ENCODE results near the gene GRB7. TPM values are rescaled to one million over a fixed set of nuclear protein-coding genes. Genes with fewer than 3 reads are reported as not detected.
A peak's percentile ranks its signal among the peaks of the same experiment; 100 is the strongest.

GRB7 gene
- total RNA-seq: 25.0 TPM
- long read RNA-seq, transcript GRB7-204 (15 exons, 2,093 nt): minor isoform, 6 of 46 reads
- long read RNA-seq, transcript GRB7-201 (15 exons, 2,243 nt): major isoform, 9 of 46 reads
- long read RNA-seq, partial matches to known transcripts: 11 of 46 reads
- long read RNA-seq, other reads (novel, unspliced or antisense): 19 of 46 reads

GRCh38 chr17:39737760-39738567 is at the start of gene GRB7:
GRB7 (plus strand) TSS chr17:39737938; CDS start chr17:39742302, 4,364 bp downstream.
- Histone ChIP-seq H3K36me3 (peaks cover 4% of the 10 kb centered on the region), H3K4me3 (peak within 1 kb of the TSS; percentile 53)

DNA sequence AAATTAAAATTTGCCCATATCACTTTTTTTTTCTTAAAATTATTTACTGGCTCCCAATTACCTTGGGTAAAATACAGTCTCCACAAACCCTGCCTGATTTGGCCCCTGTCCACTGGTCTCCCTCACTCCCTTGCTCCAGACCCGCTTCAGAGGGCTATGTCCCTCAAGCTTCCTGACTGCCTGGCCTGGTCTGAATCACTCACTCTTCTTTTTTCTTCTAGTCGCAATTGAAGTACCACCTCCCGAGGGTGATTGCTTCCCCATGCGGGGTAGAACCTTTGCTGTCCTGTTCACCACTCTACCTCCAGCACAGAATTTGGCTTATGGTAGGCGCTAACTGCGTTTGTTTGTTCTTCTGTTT is 49.3 kb upstream of the GRB7 start:
- Histone ChIP-seq H3K27ac (peak overlapping the region; percentile 91), H3K27me3 (no peaks in the 10 kb centered on the region), H3K36me3 (peaks cover 9% of the 10 kb centered on the region), H3K4me3 (peak overlapping the region; percentile 79), H3K9me3 (no peaks in the 10 kb centered on the region), H3K4me1 (peaks cover 16% of the 10 kb centered on the region)
- intact Hi-C loops (cut with DNase I): no loop called here
- ATAC-seq: no peak
- DNase-seq: no peak
- TF ChIP-seq, protein P1, sequence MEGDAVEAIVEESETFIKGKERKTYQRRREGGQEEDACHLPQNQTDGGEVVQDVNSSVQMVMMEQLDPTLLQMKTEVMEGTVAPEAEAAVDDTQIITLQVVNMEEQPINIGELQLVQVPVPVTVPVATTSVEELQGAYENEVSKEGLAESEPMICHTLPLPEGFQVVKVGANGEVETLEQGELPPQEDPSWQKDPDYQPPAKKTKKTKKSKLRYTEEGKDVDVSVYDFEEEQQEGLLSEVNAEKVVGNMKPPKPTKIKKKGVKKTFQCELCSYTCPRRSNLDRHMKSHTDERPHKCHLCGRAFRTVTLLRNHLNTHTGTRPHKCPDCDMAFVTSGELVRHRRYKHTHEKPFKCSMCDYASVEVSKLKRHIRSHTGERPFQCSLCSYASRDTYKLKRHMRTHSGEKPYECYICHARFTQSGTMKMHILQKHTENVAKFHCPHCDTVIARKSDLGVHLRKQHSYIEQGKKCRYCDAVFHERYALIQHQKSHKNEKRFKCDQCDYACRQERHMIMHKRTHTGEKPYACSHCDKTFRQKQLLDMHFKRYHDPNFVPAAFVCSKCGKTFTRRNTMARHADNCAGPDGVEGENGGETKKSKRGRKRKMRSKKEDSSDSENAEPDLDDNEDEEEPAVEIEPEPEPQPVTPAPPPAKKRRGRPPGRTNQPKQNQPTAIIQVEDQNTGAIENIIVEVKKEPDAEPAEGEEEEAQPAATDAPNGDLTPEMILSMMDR (IDR thresholded peaks at IDR 0.05): no peak

More at GRCh38 chr17:39737760-39738567, at the start of gene GRB7:
- Histone ChIP-seq H3K27ac (peak within 1 kb of the TSS; percentile 74), H3K9me3 (no peaks in the 10 kb centered on the region), H3K27me3 (peaks cover 32% of the 10 kb centered on the region), H3K4me1 (peaks cover 14% of the 10 kb centered on the region)
- peak; percentile 75 for ATAC-seq
- intact Hi-C loops (cut with DNase I): no loop called here
- TF ChIP-seq, protein P1 (IDR thresholded peaks at IDR 0.05): no peak
- DNase-seq: peak; percentile 91

DNA sequence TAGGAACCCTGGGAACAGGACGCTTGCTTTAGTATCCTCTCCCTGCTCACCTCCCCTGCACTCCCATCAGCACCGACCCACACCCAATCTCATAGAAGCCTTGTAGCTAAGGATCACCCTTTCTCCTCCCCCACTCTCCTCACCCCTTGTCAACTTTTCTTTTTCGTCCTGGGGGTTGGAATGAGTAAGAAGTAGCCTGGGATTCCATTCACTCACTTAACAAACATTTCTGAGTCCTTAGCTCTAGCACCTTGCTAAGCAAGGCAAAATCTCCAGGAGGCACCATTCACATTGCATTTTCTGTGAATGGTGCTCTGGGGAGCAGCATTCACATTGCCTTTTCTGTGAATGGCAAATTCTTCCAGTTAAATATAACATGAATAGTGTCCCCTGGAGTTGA is 48.8 kb upstream of the GRB7 start:
- no peaks in the 10 kb centered on the region for H3K9me3 ChIP-seq
- no peak for DNase-seq
- peaks cover 9% of the 10 kb centered on the region for H3K36me3 ChIP-seq
- H3K27ac ChIP-seq: no peak overlapping the region
- H3K27me3 ChIP-seq: no peaks in the 10 kb centered on the region
- TF ChIP-seq, protein P1 (IDR thresholded peaks at IDR 0.05): no peak
- no peak overlapping the region for H3K4me3 ChIP-seq
- peaks cover 16% of the 10 kb centered on the region for H3K4me1 ChIP-seq
- intact Hi-C loops (cut with DNase I): no loop called here
- no peak for ATAC-seq

GRCh38 chr17:39694593-39694992 is 43.1 kb upstream of the GRB7 start:
- no peak for ATAC-seq
- no peak for DNase-seq
- H3K4me1 ChIP-seq: peaks cover 5% of the 10 kb centered on the region
- H3K27ac ChIP-seq: no peak overlapping the region
- H3K9me3 ChIP-seq: no peaks in the 10 kb centered on the region
- H3K36me3 ChIP-seq: no peaks in the 10 kb centered on the region
- H3K27me3 ChIP-seq: no peaks in the 10 kb centered on the region
- TF ChIP-seq, protein P1 (IDR thresholded peaks at IDR 0.05): no peak
- intact Hi-C loops (cut with DNase I): no loop called here
- no peak overlapping the region for H3K4me3 ChIP-seq

DNA sequence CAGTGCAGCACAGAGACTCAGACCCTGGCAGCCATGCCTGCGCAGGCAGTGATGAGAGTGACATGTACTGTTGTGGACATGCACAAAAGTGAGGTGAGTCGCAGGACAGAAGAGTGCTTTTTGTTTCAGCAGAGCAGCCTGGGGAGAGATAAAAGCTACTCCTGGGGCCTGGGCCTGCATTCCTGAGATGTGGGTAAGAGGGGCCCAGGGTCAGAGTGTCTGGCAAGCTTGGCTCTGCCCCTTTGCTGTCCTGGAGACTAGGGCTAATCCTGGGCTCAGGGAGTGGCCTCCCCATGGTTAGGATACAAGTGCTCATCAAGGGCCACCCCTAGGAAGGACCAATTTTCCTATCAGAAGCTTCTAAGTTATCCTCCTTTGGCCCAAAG is 42.7 kb upstream of the GRB7 start:
- Histone ChIP-seq H3K27ac (no peak overlapping the region), H3K4me1 (peaks cover 5% of the 10 kb centered on the region), H3K27me3 (no peaks in the 10 kb centered on the region), H3K9me3 (no peaks in the 10 kb centered on the region), H3K4me3 (no peak overlapping the region), H3K36me3 (no peaks in the 10 kb centered on the region)
- TF ChIP-seq, protein P1 (IDR thresholded peaks at IDR 0.05): no peak
- peak; percentile 23 for DNase-seq
- intact Hi-C loops (cut with DNase I): no loop called here
- no peak for ATAC-seq
